ENCODE results near the gene NIT2. TPM values are rescaled to one million over a fixed set of nuclear protein-coding genes. Genes with fewer than 3 reads are reported as not detected.
"Not testable (repeated sequence)": the region's sequence is repeated elsewhere in the genome, so short reads cannot be mapped to it uniquely, and the experiment has no call there.

Gene NIT2
- total and polyA plus RNA-seq, 7 donors: 12.0 to 28.2 (median 22.0) TPM

DNA sequence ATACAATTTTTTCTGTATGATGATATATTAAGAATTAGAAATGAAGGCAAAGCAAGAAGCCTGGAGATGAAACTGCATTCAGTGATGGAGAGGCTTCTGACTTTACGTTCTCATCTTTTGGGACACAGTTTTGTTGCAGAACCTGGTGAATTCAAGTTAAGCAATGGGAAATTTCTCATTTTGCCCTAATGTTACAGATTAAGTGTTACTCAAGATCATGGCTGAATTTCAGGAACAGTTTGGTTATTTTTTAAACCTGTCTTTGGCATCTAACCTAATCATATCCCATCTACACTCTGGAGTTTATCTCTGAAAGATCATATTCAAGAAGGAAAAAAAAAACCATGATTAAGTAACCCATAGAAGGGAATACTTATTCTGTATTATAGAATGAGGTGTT lies 6.0 kb downstream of the NIT2 start:
- TF ChIP-seq POLR2AphosphoS5 (IDR thresholded peaks at IDR 0.05) (no peak), POLR2A (IDR thresholded peaks at IDR 0.05) (no peak), EP300 (IDR thresholded peaks at IDR 0.05) (no peak)
- TF ChIP-seq, protein P1, sequence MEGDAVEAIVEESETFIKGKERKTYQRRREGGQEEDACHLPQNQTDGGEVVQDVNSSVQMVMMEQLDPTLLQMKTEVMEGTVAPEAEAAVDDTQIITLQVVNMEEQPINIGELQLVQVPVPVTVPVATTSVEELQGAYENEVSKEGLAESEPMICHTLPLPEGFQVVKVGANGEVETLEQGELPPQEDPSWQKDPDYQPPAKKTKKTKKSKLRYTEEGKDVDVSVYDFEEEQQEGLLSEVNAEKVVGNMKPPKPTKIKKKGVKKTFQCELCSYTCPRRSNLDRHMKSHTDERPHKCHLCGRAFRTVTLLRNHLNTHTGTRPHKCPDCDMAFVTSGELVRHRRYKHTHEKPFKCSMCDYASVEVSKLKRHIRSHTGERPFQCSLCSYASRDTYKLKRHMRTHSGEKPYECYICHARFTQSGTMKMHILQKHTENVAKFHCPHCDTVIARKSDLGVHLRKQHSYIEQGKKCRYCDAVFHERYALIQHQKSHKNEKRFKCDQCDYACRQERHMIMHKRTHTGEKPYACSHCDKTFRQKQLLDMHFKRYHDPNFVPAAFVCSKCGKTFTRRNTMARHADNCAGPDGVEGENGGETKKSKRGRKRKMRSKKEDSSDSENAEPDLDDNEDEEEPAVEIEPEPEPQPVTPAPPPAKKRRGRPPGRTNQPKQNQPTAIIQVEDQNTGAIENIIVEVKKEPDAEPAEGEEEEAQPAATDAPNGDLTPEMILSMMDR (IDR thresholded peaks at IDR 0.05): no peak
- DNase-seq: no peak
- Histone ChIP-seq H3K27ac (no peak overlapping the region), H3K9me3 (no peaks in the 10 kb centered on the region), H3K27me3 (no peaks in the 10 kb centered on the region), H3K36me3 (peaks cover 0 to 63% (median 17%) of the 10 kb centered on the region in 4 donors), H3K4me1 (peaks cover 0 to 5% (median 2%) of the 10 kb centered on the region in 4 donors), H3K4me3 (no peak overlapping the region)
- intact Hi-C loops (cut with DNase I): no loop called here
- 100% methylated on average over 1 of the region's 1 CpG for WGBS, 2 donors

DNA sequence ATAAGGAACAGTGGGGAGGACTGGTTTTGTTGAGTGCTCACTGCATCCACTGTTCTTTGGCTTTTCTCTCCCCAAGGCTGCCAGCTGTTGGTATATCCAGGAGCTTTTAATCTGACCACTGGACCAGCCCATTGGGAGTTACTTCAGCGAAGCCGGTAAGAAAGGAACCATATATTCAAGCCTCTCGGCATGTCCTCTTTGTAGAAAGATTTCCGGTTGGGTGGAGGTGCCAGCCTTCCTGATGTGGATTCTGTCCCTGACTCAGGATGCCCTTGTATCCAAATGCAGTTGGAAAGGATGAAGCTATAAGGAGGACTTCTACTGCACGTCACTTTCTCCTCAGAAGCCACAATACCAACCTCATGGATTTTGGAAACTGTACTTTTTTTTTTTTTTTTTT lies 14.2 kb downstream of the NIT2 start:
- intact Hi-C loops (cut with DNase I): no loop called here
- 96 to 98% methylated on average over 5 of the region's 5 CpGs for WGBS, 2 donors
- Histone ChIP-seq H3K36me3 (peaks cover 16 to 87% (median 30%) of the 10 kb centered on the region in 4 donors), H3K27ac (no peak overlapping the region), H3K27me3 (no peaks in the 10 kb centered on the region), H3K4me3 (no peak overlapping the region), H3K9me3 (no peaks in the 10 kb centered on the region), H3K4me1 (no peaks in the 10 kb centered on the region)
- DNase-seq: no peak
- TF ChIP-seq POLR2AphosphoS5 (IDR thresholded peaks at IDR 0.05): no peak
- TF ChIP-seq, protein P1 (IDR thresholded peaks at IDR 0.05): no peak
- no peak for TF ChIP-seq EP300 (IDR thresholded peaks at IDR 0.05)
- no peak for TF ChIP-seq POLR2A (IDR thresholded peaks at IDR 0.05)

DNA sequence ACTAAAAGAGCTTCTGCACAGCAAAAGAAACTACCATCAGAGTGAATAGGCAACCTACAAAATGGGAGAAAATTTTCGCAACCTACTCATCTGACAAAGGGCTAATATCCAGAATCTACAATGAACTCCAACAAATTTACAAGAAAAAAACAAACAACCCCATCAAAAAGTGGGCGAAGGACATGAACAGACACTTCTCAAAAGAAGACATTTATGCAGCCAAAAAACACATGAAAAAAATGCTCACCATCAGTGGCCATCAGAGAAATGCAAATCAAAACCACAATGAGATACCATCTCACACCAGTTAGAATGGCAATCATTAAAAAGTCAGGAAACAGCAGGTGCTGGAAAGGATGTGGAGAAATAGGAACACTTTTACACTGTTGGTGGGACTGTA lies 17.2 kb downstream of the NIT2 start:
- H3K27ac ChIP-seq; intact Hi-C loops (cut with DNase I); DNase-seq; H3K27me3 ChIP-seq; H3K9me3 ChIP-seq; H3K4me1 ChIP-seq; H3K4me3 ChIP-seq: not testable (repeated sequence)
- 94 to 100% methylated on average over 1 to 2 of the region's 2 CpGs for WGBS, 2 donors
- H3K36me3 ChIP-seq: peaks cover 16 to 88% (median 30%) of the 10 kb centered on the region in 4 donors

DNA sequence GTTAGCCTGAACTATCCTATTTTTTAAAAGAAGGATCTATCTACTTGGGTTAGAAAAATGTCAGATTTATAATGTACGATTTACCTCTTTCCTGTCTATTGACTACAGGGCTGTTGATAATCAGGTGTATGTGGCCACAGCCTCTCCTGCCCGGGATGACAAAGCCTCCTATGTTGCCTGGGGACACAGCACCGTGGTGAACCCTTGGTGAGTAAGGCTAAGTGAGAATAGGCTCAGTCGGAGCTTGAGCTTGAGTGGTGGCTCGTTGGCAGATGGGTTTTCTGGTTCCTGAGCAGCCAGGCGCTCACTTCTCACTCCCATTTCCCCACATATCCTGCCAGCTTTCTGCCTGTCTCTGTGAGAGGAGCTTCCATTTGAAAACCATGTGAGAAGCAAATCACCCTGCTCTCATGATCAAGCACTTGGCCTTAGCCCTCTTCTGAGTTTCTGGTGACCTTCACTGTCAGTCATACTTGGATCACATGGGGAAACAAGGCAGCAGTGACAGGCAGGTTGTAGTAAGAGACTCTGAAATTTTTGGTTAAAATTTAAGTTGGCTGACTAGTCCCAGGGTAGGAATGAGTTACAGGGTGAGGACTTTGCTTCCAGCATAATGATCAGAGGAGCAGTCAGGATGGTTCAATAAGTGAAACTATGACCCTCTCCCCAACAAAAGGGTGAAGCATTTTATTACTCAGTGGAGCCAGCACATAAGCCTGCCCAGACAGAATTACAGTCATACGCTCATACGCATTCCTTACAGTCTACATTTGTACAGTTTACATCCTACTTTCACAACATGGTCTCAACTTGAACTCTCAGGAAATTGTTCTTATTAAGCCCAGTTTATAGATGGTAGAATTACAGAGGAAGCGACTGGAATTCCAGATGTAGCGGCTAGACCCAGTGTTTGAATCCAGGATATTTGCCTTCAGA lies 18.0 kb downstream of the NIT2 start:
- no peak overlapping the region for H3K4me3 ChIP-seq
- no peaks in the 10 kb centered on the region for H3K4me1 ChIP-seq
- intact Hi-C loops (cut with DNase I): no loop called here
- H3K27ac ChIP-seq: no peak overlapping the region
- TF ChIP-seq, protein P1 (IDR thresholded peaks at IDR 0.05): no peak
- TF ChIP-seq POLR2A (IDR thresholded peaks at IDR 0.05) (no peak), EP300 (IDR thresholded peaks at IDR 0.05) (no peak), POLR2AphosphoS5 (IDR thresholded peaks at IDR 0.05) (no peak)
- no peak for DNase-seq
- peaks cover 16 to 88% (median 30%) of the 10 kb centered on the region in 4 donors for H3K36me3 ChIP-seq
- no peaks in the 10 kb centered on the region for H3K9me3 ChIP-seq
- no peaks in the 10 kb centered on the region for H3K27me3 ChIP-seq
- 96% methylated on average over 10 of the region's 10 CpGs for WGBS, 2 donors

DNA sequence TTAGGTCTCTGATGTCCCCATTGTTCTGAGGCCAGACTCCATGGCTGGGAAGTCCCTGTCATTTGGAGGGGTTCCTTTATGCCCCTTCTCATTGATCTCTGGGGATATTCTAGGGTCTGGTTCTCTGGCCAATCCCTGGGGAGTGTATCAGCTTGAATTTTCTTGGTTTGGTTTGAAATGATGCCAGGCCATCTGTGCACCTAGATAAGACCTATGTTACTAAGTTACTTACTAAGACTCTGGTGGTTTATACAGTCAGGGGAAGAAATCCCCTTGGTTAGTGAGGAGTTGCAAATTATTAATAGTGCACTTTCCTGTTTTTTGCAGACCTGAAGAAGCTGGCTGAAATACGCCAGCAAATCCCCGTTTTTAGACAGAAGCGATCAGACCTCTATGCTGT lies 20.3 kb downstream of the NIT2 start:
- no peak overlapping the region for H3K4me3 ChIP-seq
- H3K9me3 ChIP-seq: no peaks in the 10 kb centered on the region
- intact Hi-C loops (cut with DNase I): no loop called here
- peaks cover 6 to 71% (median 19%) of the 10 kb centered on the region in 4 donors for H3K36me3 ChIP-seq
- TF ChIP-seq, protein P1 (IDR thresholded peaks at IDR 0.05): no peak
- TF ChIP-seq POLR2A (IDR thresholded peaks at IDR 0.05): no peak
- no peak for TF ChIP-seq EP300 (IDR thresholded peaks at IDR 0.05)
- TF ChIP-seq POLR2AphosphoS5 (IDR thresholded peaks at IDR 0.05): no peak
- H3K27me3 ChIP-seq: no peaks in the 10 kb centered on the region
- no peak overlapping the region for H3K27ac ChIP-seq
- no peaks in the 10 kb centered on the region for H3K4me1 ChIP-seq
- 96 to 98% methylated on average over 3 of the region's 3 CpGs for WGBS, 2 donors
- DNase-seq: no peak
